RWPE1 (cell line): ENCODE data around the gene RBM26.
A peak's percentile ranks its signal among the peaks of the same experiment; 100 is the strongest.

Experiments used
- CTCF ChIA-PET: fragments of 350-600 bp; sonication (Branson Sonifier 250); formaldehyde crosslinking; extraction: SDS; loops from one replicate; lab custom pipeline; 2021; lab: Yijun Ruan, JAX
- POLR2A ChIA-PET: fragments of 400-600 bp; formaldehyde crosslinking; extraction: SDS; loops from one replicate; lab custom pipeline; 2020; ENCODE audit warnings: antibody characterized with exemption; ENCODE audit not compliant: low non-redundant PET; lab: Yijun Ruan, JAX
- DNase-seq: peaks from one replicate; pipeline ENCODE4 v3.0.0; 2012; ENCODE audit warnings: low spot score
- H3K27ac ChIP-seq: fragments of 450-650 bp; 2 replicates; pipeline ENCODE4 v1.5.1; 2017
- CTCF ChIP-seq: fragments of 450-650 bp; conservative IDR thresholded peaks from 2 replicates; pipeline ENCODE4 v1.5.1; 2017; ENCODE audit warnings: low read depth, mild to moderate bottlenecking

The RBM26 gene

GRCh38 chr13:79386125-79386826 lies 19.8 kb downstream of the RBM26 start:
- CTCF ChIA-PET, result no interaction called here
- DNase-seq, result peak; percentile 49
- POLR2A ChIA-PET, result no interaction called here
- H3K27ac ChIP-seq, result no peak overlapping the region
- TF ChIP-seq CTCF, result no peak

- H3K27ac ChIP-seq, result no peak overlapping the region
- TF ChIP-seq CTCF, result no peak
- POLR2A ChIA-PET, result no interaction called here
- CTCF ChIA-PET, result no interaction called here
- peak; percentile 62 for DNase-seq
Measured at GRCh38 chr13:79385694-79386093, 20.4 kb downstream of the RBM26 start.

GRCh38 chr13:79384022-79384610 lies 21.9 kb downstream of the RBM26 start:
- no peak for DNase-seq
- ChIA-PET POLR2A (no interaction called here), CTCF (no interaction called here)
- no peak overlapping the region for H3K27ac ChIP-seq
- no peak for TF ChIP-seq CTCF

- ChIA-PET CTCF (interaction anchor here (0.7 kb wide), 1 partner anchor 9 kb away, joined by 4 read pairs; no protein-coding TSS in a partner anchor), POLR2A (interaction anchor here (0.7 kb wide), 1 partner anchor 9 kb away, joined by 3 read pairs; no protein-coding TSS in a partner anchor)
- H3K27ac ChIP-seq, result no peak overlapping the region
- DNase-seq, result peak; percentile 42
- TF ChIP-seq CTCF, result no peak
Measured at GRCh38 chr13:79382545-79383275, 23.3 kb downstream of the RBM26 start.

- H3K27ac ChIP-seq, result no peak overlapping the region
- no peak for DNase-seq
- no peak for TF ChIP-seq CTCF
- CTCF ChIA-PET, result interaction anchor here (0.6 kb wide), 1 partner anchor 102 kb away, joined by 3 read pairs; no protein-coding TSS in a partner anchor
- POLR2A ChIA-PET, result no interaction called here
Measured at GRCh38 chr13:79380997-79381396, 25.1 kb downstream of the RBM26 start.

- TF ChIP-seq CTCF, result no peak
- no peak overlapping the region for H3K27ac ChIP-seq
- no peak for DNase-seq
- CTCF ChIA-PET, result interaction anchor here (0.6 to 1.1 kb wide), 3 partner anchors 20 to 162 kb away, joined by 3 to 7 read pairs (median 4); no protein-coding TSS in a partner anchor
- POLR2A ChIA-PET, result no interaction called here
Measured at GRCh38 chr13:79379274-79379673, 26.8 kb downstream of the RBM26 start.
